Pancreas (tissue), 10 donors: ENCODE measurements around the gene EWSR1. TPM values are rescaled to one million over a fixed set of nuclear protein-coding genes. Genes with fewer than 3 reads are reported as not detected.

ENCODE experiments used
- ATAC-seq, 4 donors: fragments of 200-7000 bp; cut with Tn5 transposase; one replicate each; pipeline versions ENCODE4 v1.8.0 to v1.9.1; 2020; ENCODE audit warnings: mild to moderate bottlenecking in 4 of 4, moderate library complexity in 4 of 4
- DNase-seq, 6 donors: peaks; one replicate each; pipeline ENCODE4 v3.0.0-alpha.2; 2020
- FAIRE-seq: peaks from 2 replicates; lab custom pipeline; 2012; peaks lifted over from hg19 to GRCh38; lab: Jason Lieb, UNC
- H3K27ac ChIP-seq, 4 donors: fragments of 200-600 bp; sonication (generic); 1 replicate in 3 of 4; 2 replicates in 1 of 4; pipeline versions ENCODE4 v1.5.0 to v1.8.0; 2020
- H3K27me3 ChIP-seq, 4 donors: fragments of 200-600 bp; one replicate each; pipeline ENCODE4 v1.8.0; 2021
- H3K36me3 ChIP-seq, 3 donors: fragments of 200-600 bp; sonication (generic) in 1 of 3; one replicate each; pipeline versions ENCODE4 v1.5.0 to v1.8.0; 2020 to 2021
- H3K4me1 ChIP-seq, 3 donors: fragments of 200-600 bp; one replicate each; pipeline ENCODE4 v1.8.0; 2021
- H3K4me3 ChIP-seq, 4 donors: fragments of 200-600 bp; sonication (generic) in 2 of 4; one replicate each; pipeline versions ENCODE4 v1.5.0 to v1.8.0; 2020 to 2021
- H3K9me3 ChIP-seq, 4 donors: fragments of 200-600 bp; one replicate each; pipeline ENCODE4 v1.8.0; 2021
- WGBS, 2 donors: extraction: QIAGEN DNeasy Blood & Tissue Kit; methylation state at CpG; one replicate each; pipeline ENCODE4 v1.1.7; 2013; 5-methylcytosine and 5-hydroxymethylcytosine counted together
- intact Hi-C, 3 donors: fragments of 100-400 bp; cut with DNase I; formaldehyde crosslinking; loops; one replicate each; pipeline versions ENCODE4 v1.11.1 to v1.14.2; 2022
- polyA plus RNA-seq, 2 donors: library from polyadenylated mRNA; stranded (reverse); fragments of 200-250 nt; gene quantifications; one replicate each; pipeline ENCODE4 v1.2.3, GENCODE V29; 2013
- total RNA-seq, 6 donors: library from RNA; stranded (reverse); fragmentation: NEBNext Ultra II Directional in 4 of 6; extraction: Animal tissue kit (Norgen Biotek cat#: 25700) in 4 of 6; gene quantifications; one replicate each; pipeline versions ENCODE4 v1.2.1 to v1.2.4, GENCODE V29; 2021 to 2023
- TF ChIP-seq, protein P1 (sequence below), 4 donors: fragments of 200-600 bp; sonication (generic) in 3 of 4; IDR thresholded peaks; one replicate each; pipeline versions ENCODE4 v1.5.0 to v1.8.0; 2021; ENCODE audit warnings: antibody characterized with exemption in 4 of 4
- donor health status: healthy with polysubstance abuse.
- donor health status: DM: no; HTN: no; CAD: no; lungs with moderate emphysema.
- donor health status: DM: no; HTN: no; CAD: no.
- donor health status: control.
- donor health status: control.
- donor health status: Bipolar disorder and iron deficiency.
- donor health status: DM: yes; HTN: yes; CAD: no.
- donor health status: DM: no; HTN: no; CAD: no.
- donor health status: DM: no; HTN: no; CAD: no.
- donor health status: DM: yes; HTN: yes; CAD: no.

The EWSR1 gene
- total and polyA plus RNA-seq, 8 donors, result 49.2 to 257 (median 101) TPM

DNA sequence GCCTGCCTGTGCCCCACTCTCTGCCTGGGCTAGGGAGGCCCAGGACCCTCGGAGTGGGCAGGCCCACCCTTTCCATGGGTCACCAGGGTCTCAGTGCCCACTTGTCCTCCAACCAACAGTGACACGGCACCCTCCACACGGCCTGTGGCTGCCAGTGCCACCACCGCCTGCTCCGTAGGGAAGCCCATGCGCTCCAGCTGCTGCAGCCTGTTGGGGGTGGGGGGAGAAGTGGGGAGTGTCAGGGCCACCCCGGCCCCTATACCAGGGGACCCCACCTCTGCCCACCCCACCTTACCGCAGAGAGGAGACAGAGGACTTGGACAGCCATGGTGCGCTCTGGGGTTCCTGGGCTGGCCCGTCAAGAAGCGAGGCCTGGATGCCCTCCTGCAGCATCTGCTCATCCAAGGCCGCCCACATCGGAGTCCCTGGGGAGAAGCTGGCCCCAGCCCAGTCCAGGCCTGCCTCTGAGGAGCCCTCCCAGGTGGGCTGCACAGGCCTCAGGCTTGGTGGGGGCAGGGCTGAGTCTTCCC, 8.0 kb upstream of the EWSR1 start:
- Histone ChIP-seq H3K4me3 (no peak overlapping the region), H3K27ac (no peak overlapping the region), H3K27me3 (no peaks in the 10 kb centered on the region), H3K9me3 (no peaks in the 10 kb centered on the region), H3K4me1 (peaks cover 0 to 5% (median 4%) of the 10 kb centered on the region in 3 donors), H3K36me3 (no peaks in the 10 kb centered on the region)
- no peak for ATAC-seq
- intact Hi-C loops, result no loop called here
- FAIRE-seq, result no peak
- peak in 1 of 6 donors; percentile 55 for DNase-seq
- TF ChIP-seq, protein P1, sequence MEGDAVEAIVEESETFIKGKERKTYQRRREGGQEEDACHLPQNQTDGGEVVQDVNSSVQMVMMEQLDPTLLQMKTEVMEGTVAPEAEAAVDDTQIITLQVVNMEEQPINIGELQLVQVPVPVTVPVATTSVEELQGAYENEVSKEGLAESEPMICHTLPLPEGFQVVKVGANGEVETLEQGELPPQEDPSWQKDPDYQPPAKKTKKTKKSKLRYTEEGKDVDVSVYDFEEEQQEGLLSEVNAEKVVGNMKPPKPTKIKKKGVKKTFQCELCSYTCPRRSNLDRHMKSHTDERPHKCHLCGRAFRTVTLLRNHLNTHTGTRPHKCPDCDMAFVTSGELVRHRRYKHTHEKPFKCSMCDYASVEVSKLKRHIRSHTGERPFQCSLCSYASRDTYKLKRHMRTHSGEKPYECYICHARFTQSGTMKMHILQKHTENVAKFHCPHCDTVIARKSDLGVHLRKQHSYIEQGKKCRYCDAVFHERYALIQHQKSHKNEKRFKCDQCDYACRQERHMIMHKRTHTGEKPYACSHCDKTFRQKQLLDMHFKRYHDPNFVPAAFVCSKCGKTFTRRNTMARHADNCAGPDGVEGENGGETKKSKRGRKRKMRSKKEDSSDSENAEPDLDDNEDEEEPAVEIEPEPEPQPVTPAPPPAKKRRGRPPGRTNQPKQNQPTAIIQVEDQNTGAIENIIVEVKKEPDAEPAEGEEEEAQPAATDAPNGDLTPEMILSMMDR (IDR thresholded peaks at IDR 0.05), result no peak
- WGBS, 2 donors, result 89 to 91% methylated on average over 12 to 13 of the region's 13 CpGs

DNA sequence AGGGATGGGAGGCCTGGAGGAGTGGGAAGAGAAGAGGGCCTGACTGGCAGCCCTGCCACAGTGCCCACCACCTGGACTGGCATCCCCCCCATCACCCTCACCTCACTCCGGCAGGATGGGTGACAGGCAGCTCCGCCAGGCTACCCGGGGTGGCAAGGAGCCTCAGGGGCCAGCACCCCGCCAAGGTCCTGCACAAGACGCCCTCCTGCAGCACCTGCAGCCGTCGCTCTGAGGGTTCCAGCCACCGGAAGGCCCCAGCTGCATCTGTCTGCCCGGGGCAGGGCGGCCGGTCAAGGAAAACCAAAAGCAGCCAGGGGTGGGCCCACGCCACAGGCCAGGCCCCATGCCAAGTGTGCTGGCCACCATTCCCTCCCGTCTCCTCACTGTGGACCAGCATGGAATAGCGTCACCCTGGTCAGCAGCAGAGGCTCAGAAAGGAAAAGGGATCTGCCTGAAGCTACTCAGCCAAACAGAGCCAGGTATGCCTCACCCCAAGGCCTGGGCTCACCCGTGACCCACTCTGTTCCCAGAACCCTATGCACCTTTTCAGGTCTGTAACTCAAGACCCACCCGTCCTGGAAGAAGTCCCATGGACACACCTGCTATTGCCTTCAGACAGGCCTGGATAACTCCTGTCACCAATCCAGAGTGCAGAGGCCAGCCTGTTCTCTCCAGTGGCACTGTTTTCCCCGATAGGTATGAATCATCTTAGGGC, 7.3 kb upstream of the EWSR1 start:
- Histone ChIP-seq H3K36me3 (no peaks in the 10 kb centered on the region), H3K27ac (no peak overlapping the region), H3K4me3 (no peak overlapping the region), H3K27me3 (no peaks in the 10 kb centered on the region), H3K9me3 (no peaks in the 10 kb centered on the region), H3K4me1 (peaks cover 0 to 5% (median 4%) of the 10 kb centered on the region in 3 donors)
- TF ChIP-seq, protein P1 (IDR thresholded peaks at IDR 0.05), result no peak
- DNase-seq (peak in 2 of 6 donors; percentile 39 to 51), FAIRE-seq (no peak), ATAC-seq (no peak)
- WGBS, 2 donors, result 91 to 93% methylated on average over 17 of the region's 17 CpGs
- intact Hi-C loops, result no loop called here

DNA sequence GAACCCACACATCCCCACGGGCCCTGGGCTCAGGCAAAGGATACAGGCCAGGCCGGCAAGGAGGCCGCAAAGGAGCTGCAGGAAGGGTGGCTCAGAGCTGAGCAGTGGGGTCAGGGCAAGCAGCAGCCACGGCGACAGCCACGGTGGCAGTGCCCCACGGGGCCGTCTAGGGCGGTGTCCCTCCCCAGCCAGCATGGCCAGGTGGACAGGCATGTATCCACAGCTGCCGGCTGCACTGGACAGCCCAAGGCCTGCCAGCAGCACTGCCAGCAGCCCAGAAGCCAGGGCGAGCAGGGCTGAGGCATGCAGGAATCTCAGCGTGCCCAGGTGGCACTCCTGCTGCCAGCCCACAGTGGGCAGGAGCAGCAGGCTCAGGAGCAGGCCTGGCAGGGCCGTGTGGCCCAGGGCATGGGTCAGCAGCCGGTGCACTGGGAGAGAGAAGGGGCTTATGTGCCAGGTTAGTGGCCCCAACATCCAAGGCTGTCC, 4.2 kb upstream of the EWSR1 start:
- Histone ChIP-seq H3K4me1 (peaks cover 4 to 10% (median 5%) of the 10 kb centered on the region in 3 donors), H3K9me3 (no peaks in the 10 kb centered on the region), H3K27me3 (no peaks in the 10 kb centered on the region), H3K27ac (peak overlapping the region; percentile 16 to 58 (median 43)), H3K4me3 (no peak overlapping the region), H3K36me3 (no peaks in the 10 kb centered on the region)
- peak in 5 of 6 donors; percentile 53 to 89 (median 78) for DNase-seq
- intact Hi-C loops, result no loop called here
- TF ChIP-seq, protein P1 (IDR thresholded peaks at IDR 0.05), result no peak
- FAIRE-seq, result no peak
- peak in 3 of 4 donors; percentile 8 to 47 (median 39) for ATAC-seq
- WGBS, 2 donors, result 41 to 49% methylated on average over 14 of the region's 14 CpGs

DNA sequence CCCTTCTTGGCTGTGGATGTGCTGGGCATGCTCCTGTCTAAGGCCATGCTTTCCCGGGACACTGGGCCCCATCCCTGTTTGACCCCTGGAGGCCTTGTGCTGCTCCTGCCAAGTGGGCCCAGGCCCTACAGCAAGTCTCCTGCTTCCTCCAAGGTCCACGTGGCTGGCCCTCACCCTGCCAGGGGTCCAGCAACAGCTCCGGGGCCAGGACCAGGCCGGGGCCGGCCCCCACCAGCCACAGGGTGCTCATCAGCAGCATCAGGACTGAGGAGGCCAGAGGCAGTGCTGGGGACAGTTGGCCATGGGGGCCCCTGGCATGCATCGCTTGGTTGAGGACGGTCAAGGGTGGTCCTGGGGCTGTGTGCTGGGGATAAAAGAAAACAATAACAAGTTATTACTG, 2.8 kb upstream of the EWSR1 start:
- ATAC-seq (no peak), FAIRE-seq (no peak), DNase-seq (peak in 1 of 6 donors; percentile 82)
- no peak overlapping the region for H3K27ac ChIP-seq
- peaks cover 4 to 14% (median 5%) of the 10 kb centered on the region in 3 donors for H3K4me1 ChIP-seq
- intact Hi-C loops, result no loop called here
- H3K4me3 ChIP-seq, result no peak overlapping the region
- WGBS, 2 donors, result 91 to 93% methylated on average over 7 of the region's 7 CpGs
- no peaks in the 10 kb centered on the region for H3K36me3 ChIP-seq
- no peaks in the 10 kb centered on the region for H3K9me3 ChIP-seq
- H3K27me3 ChIP-seq, result no peaks in the 10 kb centered on the region
- TF ChIP-seq, protein P1 (IDR thresholded peaks at IDR 0.05), result no peak

DNA sequence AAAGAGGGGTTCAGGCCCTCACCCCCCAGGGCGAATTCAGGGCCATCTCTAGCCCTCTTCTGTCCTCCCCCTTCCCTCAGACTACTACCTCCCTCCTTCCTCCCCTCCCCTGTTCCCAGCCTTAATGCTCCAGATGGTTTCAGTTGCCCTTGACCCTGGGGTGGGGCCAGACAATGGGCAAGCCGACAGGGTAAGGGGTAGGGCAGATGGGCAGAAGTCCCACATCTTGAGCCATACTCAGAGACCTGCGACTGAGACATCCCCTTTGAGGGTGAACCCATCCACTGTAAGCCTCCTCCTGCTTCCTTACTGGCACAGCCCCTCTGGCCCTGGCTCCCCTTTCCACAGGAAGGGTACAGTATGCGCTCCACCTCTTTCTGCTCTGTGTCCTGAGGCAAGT, 2.1 kb upstream of the EWSR1 start:
- Histone ChIP-seq H3K36me3 (no peaks in the 10 kb centered on the region), H3K4me3 (no peak overlapping the region), H3K27ac (no peak overlapping the region), H3K9me3 (no peaks in the 10 kb centered on the region), H3K4me1 (peaks cover 5 to 18% (median 9%) of the 10 kb centered on the region in 3 donors), H3K27me3 (no peaks in the 10 kb centered on the region)
- ATAC-seq (no peak), DNase-seq (no peak), FAIRE-seq (no peak)
- 58 to 69% methylated on average over 4 of the region's 4 CpGs for WGBS, 2 donors
- intact Hi-C loops, result no loop called here
- TF ChIP-seq, protein P1 (IDR thresholded peaks at IDR 0.05), result no peak
